Stimulated activated CD8-positive, alpha-beta memory T cell treated with anti-CD3 and anti-CD28 coated beads, Interleukin-12 subunit alpha, Interleukin-12 subunit beta, amount 100 ng/mL, for 24 hours (primary cell): ENCODE data around the gene EMILIN1.
A peak's percentile ranks its signal among the peaks of the same experiment; 100 is the strongest.
"Not testable (repeated sequence)": the region's sequence is repeated elsewhere in the genome, so short reads cannot be mapped to it uniquely, and the experiment has no call there.

ENCODE experiments used
- DNase-seq: peaks from one replicate; pipeline ENCODE4 v3.0.0-alpha.2; 2020; ENCODE audit errors: extremely low read depth

The EMILIN1 gene

GRCh38 chr2:27053776-27054175, 24.6 kb upstream of the EMILIN1 start:
- no peak for DNase-seq

DNA sequence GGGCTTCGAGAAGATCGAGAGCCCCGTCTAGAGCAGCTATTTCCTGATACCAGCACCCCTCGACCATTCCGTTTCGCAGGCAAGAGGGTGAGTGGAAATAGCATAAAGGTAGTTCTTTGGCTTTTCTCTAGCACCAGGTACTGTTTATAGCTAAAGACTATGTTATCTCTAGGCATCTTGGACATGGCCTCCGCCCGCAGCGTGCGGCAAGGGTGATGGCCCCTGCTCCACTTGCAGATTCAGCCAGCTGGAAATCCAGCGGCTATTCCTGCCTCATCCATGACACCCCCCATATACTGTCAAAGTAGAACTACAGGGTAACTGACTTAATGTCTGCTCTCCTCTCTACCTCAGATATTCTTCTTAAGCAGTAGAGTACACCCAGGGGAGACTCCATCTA, 23.7 kb upstream of the EMILIN1 start:
- DNase-seq = no peak

DNA sequence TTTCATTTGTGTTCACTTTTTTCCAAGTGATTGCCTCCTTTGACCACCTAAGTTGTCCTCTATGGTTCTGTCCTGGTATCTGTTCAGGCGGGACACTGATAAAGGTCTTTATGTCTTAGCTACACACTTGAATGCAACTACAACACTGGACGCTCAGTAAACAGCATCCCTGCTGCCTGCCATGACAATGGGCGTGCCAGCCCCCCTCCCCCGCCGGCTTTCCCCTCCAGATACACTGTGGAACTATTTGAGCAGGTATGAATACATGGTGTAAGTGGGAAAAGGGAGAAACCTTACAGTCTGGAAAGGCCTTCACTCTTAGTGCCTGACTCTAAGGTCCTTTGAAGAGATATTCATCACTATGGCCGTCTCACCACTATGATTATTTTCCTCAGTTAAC, 21.2 kb upstream of the EMILIN1 start:
- no peak for DNase-seq

GRCh38 chr2:27058210-27058609, 20.2 kb upstream of the EMILIN1 start:
- no peak for DNase-seq

GRCh38 chr2:27059141-27059820, 19.1 kb upstream of the EMILIN1 start:
- no peak for DNase-seq

GRCh38 chr2:27060323-27060722, 18.1 kb upstream of the EMILIN1 start:
- no peak for DNase-seq

- DNase-seq = no peak
Measured at GRCh38 chr2:27065128-27065527, 13.3 kb upstream of the EMILIN1 start.

DNA sequence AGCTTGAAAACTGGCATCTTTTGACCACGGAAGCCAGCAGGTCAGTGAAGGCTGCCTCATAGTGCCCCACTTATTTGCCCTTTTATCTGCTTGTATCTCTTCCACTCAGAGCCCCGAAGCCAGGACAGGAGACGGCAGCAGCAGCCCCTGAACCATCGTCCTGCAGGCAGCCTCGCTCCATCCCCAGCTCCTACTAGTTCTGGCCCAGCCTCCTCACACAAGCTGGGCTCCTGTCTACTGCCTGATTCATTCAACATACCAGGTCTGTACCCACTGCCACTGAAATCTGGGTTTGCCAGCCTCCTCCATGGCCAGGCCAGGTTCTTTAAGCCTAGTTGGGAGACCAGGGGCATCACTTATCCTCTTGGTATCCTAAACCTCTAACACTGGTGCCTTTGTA, 11.0 kb upstream of the EMILIN1 start:
- DNase-seq = no peak

GRCh38 chr2:27069436-27069835, 9.0 kb upstream of the EMILIN1 start:
- no peak for DNase-seq

GRCh38 chr2:27069961-27070618, 8.3 kb upstream of the EMILIN1 start:
- DNase-seq = no peak

DNA sequence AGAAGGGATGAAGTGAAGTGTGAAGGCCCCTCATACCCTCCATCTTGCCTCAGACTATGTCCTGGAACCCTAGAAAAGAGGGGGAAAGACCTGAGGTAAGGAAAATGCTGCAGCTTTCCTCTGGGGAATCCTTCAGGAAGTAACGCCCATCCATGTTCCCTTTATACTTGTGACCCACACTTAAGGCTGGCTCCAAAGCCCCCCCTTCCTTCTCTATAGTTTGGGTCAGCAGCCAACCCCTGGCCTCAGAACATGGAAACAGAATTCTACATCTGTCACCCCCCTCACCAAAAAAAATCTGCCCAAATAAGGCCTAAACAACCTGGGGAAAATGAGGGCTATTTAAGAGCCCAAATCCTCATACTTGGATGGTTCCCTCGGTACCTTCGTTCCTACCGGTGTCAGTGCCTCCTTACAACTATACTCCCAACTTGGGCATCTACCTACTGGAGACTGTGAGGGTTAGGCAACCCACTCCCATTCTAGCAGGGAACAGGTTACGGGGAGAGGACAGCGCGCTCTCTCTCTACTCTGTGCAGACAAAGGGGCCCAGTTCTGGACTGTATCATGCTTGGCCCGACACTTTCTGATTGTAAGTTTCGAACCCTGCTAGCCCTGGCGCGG, 7.7 kb upstream of the EMILIN1 start:
- DNase-seq = no peak

DNA sequence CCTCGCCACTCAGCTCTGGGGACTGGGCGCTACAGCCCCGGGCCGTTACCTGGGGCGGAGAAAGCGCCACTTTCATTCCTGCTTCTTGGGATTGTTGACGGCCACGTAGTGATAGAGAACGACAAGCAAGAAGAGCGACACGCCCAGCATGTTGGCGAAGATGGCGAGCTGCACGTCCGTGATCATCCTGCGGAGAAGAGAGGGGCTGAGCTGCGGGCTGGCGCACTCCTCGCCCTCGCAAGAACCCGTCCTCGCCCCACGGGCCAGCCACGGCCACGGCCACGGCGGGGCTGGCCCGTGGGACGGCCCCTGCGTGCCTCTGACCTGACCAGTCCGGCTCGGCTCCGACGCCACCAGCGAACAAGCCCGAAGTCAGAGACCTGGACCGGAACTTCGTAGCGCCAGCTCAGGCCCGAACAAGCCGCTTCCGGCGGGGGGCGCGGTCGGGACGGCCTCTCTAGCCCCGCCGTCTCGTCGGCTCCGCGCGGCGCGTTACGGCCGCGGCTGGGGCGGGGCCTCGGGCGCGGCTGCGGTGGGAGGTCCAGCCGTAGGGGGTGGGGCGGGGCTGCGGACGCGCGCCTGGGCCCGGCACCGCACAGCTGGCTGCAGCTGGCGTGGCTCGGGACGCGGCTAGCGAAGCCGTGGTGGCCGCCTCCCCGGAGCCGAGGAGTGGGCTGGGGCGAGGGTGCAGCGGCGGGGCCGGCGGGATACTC, 7.0 kb upstream of the EMILIN1 start, which contains the start of gene OST4:
Gene OST4, minus strand, starts transcription at position 378 of the 713 bp plus-strand sequence.
- peak; percentile 78 for DNase-seq

GRCh38 chr2:27071990-27072830, 6.2 kb upstream of the EMILIN1 start:
- DNase-seq = peak; percentile 12

GRCh38 chr2:27072920-27073319, 5.5 kb upstream of the EMILIN1 start:
- DNase-seq = no peak

GRCh38 chr2:27073782-27074181, 4.6 kb upstream of the EMILIN1 start:
- no peak for DNase-seq

DNA sequence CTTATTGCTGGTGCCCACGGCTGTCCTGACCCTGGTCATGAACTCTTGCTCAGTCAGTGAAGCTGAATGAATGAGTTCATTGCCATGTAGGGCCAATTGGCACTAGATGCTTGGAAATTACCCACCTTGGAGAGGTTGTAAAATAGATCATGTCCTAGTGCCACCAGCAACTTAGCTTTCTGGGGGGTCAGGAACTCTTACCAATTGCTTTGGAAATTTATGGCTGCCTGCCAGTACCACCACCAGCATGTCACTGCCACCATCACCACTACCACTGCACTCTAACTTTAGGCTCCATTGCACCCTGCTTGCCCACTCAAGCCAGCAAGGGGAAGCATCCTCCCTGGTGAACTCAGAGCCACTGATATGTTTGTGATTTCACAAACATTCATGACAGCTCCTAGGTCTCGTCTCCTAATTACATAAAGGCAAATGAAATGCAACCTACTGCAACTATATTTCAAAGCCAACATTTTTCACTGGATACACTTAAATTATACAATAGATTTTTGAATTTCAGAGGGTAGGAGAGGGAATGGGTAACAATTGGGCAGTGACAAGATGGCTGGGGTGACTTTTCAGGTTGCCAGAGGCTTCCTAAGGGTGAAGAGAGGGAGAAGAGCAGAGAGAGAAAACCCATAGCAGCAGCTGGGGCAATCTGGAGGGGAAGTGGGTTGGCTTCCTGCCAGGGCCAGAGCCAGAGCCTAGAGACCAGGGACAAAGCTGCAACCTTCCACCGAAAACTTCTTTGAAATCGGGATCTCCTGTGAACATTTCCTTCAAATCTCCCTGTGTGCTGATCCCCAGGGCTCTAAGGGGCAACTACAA, 3.5 kb upstream of the EMILIN1 start:
- DNase-seq = no peak

DNA sequence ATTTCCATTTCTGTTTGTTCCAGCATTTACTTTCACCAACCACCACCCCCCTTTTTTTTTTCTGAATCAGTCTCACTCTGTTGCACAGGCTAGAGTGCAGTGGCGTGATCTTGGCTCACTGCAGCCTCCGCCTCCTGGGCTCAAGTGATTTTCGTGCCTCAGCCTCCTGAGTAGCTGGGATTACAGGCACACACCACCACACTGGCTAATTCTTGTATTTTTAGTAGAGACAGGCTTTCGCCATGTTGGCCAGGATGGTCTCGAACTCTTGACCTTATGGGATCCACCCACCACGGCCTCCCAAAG, 2.9 kb upstream of the EMILIN1 start:
- DNase-seq = not testable (repeated sequence)

DNA sequence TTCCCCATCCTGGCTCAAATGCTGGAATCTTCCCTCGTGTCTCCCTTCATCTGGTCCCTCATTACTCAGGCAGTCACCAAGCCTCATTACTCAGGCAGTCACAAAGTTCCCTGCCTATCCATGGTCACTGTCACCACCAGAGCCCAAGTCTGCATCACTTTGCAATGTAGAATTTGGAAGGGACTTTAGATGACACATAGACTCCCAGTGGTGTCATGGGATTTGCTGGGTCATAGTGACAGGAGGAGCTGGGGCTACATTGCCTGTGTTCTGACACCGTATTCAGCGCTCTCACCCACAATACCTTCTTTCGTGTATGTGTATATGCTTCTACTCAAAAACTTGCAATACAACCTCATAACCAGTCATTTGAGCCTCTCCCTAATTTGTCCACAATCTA, 2.1 kb upstream of the EMILIN1 start:
- no peak for DNase-seq

DNA sequence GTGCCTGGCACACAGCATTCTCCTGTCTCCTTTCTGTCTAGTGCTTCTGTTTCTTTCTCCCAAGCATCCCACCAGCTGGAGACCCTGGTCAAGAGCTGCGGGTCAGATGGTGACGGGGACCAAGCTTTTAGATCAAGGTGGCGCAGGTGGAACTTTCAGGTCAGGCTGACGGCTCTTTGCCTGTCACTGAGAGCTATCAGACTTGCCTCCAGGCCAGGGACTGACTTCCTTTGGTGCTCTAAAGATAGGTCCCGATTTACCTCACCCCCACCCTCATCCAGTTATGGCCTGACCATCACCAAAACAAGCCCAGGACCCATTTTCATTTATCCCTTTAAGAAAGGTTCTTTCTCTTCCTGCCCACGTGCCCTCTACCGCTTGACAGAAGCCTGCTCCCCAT, 1.2 kb upstream of the EMILIN1 start:
- no peak for DNase-seq

- no peak for DNase-seq
Measured at GRCh38 chr2:27079233-27080139, 1.1 kb downstream of the EMILIN1 start.
